GM18867 (cell line): ENCODE results near the gene DOK7.
"Not testable (repeated sequence)": the region's sequence is repeated elsewhere in the genome, so short reads cannot be mapped to it uniquely, and the experiment has no call there.

Experiments
- ATAC-seq: cut with Tn5 transposase; IDR thresholded peaks from one replicate; pipeline ENCODE4 v1.9.1; 2021; ENCODE audit warnings: mild to moderate bottlenecking, moderate library complexity; ENCODE audit not compliant: unreplicated experiment

The DOK7 gene

GRCh38 chr4:3459156-3459555 lies 4.0 kb upstream of the DOK7 start:
- ATAC-seq: not testable (repeated sequence)

DNA sequence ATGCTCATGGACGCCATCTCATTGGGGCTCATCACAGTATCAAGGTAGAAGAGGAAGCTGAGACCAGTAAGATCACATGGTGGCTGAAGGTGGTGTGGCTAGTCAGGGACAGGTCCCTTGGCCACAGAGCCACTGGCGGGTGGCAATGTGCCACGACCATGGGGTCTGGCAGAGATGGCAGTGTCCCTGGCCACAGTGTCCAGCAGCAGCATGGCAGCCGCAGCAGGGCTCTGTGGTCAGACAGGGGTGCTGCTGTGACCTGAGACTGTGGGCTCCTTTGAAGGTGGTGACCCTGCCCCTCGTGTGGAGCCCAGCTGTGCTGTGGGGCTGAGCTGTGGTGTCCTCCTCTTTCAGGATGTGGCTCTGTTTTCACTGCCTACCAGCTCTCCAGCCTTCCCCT lies 2.2 kb upstream of the DOK7 start:
- ATAC-seq: no peak

- ATAC-seq: no peak
Observed at GRCh38 chr4:3461515-3462291, 1.4 kb upstream of the DOK7 start.

GRCh38 chr4:3462321-3462789 lies 751 bp upstream of the DOK7 start:
- no peak for ATAC-seq

GRCh38 chr4:3463556-3464348 lies 646 bp downstream of the DOK7 start:
- no peak for ATAC-seq

- no peak for ATAC-seq
Observed at GRCh38 chr4:3464349-3464905, 1.3 kb downstream of the DOK7 start.

- no peak for ATAC-seq
Observed at GRCh38 chr4:3464911-3465697, 2.0 kb downstream of the DOK7 start.

DNA sequence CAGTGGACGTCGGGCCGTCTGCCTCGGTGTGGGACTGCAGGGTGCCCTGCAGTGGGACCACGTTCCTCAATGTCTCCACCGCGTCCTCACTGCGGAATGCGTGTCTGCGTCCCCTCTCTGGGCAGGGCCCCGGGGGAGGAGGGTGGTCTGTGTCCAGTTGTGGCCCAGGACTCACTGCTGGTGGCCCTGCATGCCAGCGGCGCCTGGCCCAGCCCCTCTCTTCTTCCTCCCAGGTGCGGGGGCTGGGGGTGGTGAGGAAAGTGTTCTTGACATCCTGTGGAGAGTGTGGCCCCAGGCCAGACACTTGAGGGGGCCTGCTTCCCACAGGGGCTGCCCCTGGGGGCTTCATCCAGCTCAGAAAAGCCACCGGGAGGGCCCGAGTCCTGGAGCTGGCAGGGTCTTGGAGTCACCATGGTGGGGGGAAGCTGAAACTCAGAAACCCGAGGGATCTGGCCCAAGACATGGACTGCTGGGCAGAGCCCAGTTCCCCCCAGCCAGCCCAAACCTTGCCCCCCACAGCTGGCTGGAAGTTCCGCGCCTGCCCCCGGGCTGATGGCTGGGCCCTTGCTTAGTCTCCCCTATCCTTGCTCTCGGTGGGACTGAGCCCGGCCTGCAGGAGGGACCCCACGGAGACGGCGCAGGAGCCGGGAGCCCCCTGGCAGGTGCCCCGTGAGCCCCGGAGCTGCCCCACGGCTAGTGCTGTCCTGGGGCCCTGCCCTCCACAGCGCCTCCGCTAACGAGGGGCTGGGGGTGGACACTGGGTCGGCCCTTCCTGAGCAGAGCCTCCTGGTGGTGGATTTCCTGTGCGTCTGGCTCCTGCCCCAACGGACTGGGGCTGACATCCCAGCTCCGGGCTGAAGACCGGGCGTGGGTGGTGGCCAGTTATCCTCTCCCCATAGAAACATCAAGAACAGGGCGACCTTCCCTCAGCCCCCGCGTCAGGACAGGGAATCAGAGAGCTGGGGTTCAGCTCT lies 2.9 kb downstream of the DOK7 start:
- no peak for ATAC-seq

GRCh38 chr4:3466691-3467600 lies 3.8 kb downstream of the DOK7 start:
- ATAC-seq: no peak

DNA sequence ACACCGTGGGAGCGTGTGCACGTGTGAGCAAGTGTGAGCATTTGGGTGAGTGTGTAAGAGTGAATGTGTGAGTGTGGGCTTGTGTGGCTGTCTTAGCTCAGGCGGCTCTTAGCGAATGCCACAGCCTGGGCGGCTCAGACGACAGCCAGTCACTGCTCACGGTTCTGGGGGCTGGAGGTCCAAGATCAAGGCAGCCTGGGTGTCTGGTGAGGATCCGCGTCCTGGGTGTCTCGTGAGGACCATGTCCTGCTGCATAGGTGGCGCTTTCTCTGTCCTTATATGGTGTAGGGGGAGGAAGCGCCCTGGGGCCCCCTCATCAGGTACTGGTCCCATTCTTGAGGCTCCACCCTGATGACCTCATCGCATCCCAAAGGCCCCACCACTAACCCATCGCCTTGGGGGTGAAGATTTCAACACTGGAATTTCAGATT lies 4.5 kb downstream of the DOK7 start:
- ATAC-seq: no peak

GRCh38 chr4:3468154-3468553 lies 5.0 kb downstream of the DOK7 start:
- ATAC-seq: no peak

- no peak for ATAC-seq
Observed at GRCh38 chr4:3468804-3469203, 5.7 kb downstream of the DOK7 start.

DNA sequence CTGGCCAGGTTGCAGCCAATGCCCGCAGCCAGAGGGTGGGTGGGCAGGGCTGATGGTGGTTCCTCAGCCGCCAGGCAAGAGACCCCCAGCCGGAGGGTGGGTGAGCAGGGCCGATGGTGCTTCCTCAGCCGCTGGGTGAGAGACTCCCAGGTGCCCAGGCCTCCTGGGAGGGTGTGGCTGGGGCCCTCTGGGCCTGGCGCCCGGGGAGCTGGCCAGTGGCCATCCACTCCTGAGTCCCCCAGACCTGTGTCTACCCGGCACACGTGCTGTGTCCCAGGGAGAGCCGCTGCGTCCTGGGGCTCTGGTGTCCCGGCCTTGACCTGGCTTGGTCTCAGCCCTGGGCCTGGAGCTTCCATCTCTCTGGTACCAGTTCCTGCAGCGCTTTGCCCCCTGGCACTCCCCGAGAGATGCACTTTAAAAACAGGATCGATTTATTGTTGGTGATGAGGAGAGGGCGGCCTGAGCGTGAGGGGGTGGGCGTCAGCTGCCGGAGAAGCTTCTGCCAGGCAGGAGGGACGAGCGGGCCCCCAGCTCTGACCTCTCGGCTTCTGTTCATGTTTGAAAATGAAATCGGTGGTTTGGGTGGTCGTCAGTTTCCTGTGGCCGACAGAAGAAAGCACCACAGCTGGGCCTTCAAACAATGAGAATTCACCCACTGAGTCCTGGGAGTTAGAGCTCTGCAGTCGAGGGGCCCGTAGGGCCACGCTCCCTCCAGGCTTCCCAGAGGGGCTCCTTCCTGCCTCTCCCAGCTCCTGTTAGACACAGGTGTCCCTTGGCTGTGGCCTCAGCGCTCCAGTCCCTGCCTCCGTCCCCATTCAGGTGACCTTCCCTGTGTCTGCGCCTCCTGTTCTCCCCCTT lies 6.5 kb downstream of the DOK7 start:
- ATAC-seq: no peak

GRCh38 chr4:3470244-3471097 lies 7.4 kb downstream of the DOK7 start:
- ATAC-seq: no peak

DNA sequence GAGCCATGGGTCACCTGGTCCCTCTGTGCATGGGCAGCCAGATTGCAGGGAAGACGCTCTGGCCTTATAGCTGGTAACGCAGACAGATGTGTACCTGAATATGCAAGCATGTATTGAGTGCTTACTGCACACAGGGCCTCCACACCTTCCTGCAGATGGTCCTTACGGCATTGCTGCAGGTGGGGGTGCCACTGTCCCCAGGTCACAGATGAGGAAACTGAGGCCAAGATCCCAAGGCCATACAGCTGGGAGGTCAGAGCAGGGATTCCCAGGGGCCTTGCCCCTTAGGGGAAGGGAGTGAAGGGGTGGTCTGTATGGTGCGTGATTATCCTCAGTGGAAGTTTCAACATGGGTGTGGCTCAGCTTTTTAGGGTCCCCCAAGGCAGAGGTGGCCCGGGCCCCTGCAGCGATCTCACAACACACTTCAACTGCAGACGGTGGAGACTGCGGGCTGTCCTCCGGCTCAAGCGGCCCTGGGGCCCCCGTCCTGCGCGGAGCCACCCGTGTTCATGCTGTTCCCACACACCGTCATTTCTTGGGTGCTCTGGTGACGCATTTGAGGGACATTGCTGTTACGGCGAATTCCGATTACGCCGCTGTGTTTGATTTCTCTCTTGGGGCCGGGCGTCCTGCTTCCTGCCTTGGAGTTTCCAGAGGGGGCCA lies 8.1 kb downstream of the DOK7 start:
- ATAC-seq: no peak

DNA sequence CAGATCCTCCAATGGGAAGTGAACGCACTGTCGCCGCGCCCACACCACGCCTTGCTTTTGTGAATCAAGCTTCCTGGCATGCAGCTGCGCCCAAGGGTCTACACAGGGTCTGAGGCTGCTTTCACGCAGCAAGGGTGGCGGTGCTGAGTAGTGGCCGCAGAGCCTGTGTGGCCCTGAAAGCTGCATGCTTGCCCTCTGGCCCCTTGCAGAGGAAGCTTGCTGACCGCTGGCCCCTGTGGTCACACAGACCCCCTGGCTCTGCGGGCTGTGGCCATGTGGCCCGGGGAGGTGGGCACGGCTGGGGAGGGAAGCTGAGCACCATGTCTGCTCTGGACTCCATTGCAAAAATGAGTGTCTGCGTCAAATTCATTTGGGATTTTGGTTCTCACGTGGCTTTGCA lies 8.8 kb downstream of the DOK7 start:
- ATAC-seq: no peak
